Measurements from ENCODE around the gene ARHGEF4.
A peak's percentile ranks its signal among the peaks of the same experiment; 100 is the strongest.

Gene ARHGEF4

GRCh38 chr2:130818809-130819208 lies 17.9 kb upstream of the ARHGEF4 start:
- DNase-seq (ENCODE audit: low read depth in 3 of 3): no peak

- no peak for DNase-seq (ENCODE audit: low read depth in 3 of 3)
These were observed 17.5 kb upstream of the ARHGEF4 start for GRCh38 chr2:130819226-130819607.

- DNase-seq (ENCODE audit: low read depth in 3 of 3): no peak
These were observed 17.0 kb upstream of the ARHGEF4 start for GRCh38 chr2:130819608-130820278.

GRCh38 chr2:130820279-130820861 lies 16.3 kb upstream of the ARHGEF4 start:
- no peak for DNase-seq (ENCODE audit: low read depth in 3 of 3)

- no peak for DNase-seq (ENCODE audit: low read depth in 3 of 3)
These were observed 14.8 kb upstream of the ARHGEF4 start for GRCh38 chr2:130821867-130822266.

GRCh38 chr2:130822766-130823165 lies 13.9 kb upstream of the ARHGEF4 start:
- DNase-seq (ENCODE audit: low read depth in 3 of 3): no peak

GRCh38 chr2:130823171-130823885 lies 13.4 kb upstream of the ARHGEF4 start:
- no peak for DNase-seq (ENCODE audit: low read depth in 3 of 3)

GRCh38 chr2:130823886-130824491 lies 12.7 kb upstream of the ARHGEF4 start:
- DNase-seq (ENCODE audit: low read depth in 3 of 3): peak in 1 of 3 experiments; percentile 13

- DNase-seq (ENCODE audit: low read depth in 3 of 3): peak; percentile 54 to 74 (median 58)
These were observed 12.1 kb upstream of the ARHGEF4 start for GRCh38 chr2:130824492-130825061.

- no peak for DNase-seq (ENCODE audit: low read depth in 3 of 3)
These were observed 11.3 kb upstream of the ARHGEF4 start for GRCh38 chr2:130825231-130825965.

GRCh38 chr2:130825966-130826253 lies 10.8 kb upstream of the ARHGEF4 start:
- no peak for DNase-seq (ENCODE audit: low read depth in 3 of 3)

GRCh38 chr2:130826419-130826818 lies 10.3 kb upstream of the ARHGEF4 start:
- DNase-seq (ENCODE audit: low read depth in 3 of 3): no peak

- DNase-seq (ENCODE audit: low read depth in 3 of 3): no peak
These were observed 9.8 kb upstream of the ARHGEF4 start for GRCh38 chr2:130826821-130827501.

GRCh38 chr2:130827502-130828251 lies 9.0 kb upstream of the ARHGEF4 start:
- no peak for DNase-seq (ENCODE audit: low read depth in 3 of 3)

GRCh38 chr2:130828461-130828860 lies 8.3 kb upstream of the ARHGEF4 start:
- DNase-seq (ENCODE audit: low read depth in 3 of 3): no peak

GRCh38 chr2:130829015-130829414 lies 7.7 kb upstream of the ARHGEF4 start:
- DNase-seq (ENCODE audit: low read depth in 3 of 3): no peak

- no peak for DNase-seq (ENCODE audit: low read depth in 3 of 3)
These were observed 6.2 kb upstream of the ARHGEF4 start for GRCh38 chr2:130830538-130830937.

GRCh38 chr2:130831356-130831755 lies 5.4 kb upstream of the ARHGEF4 start:
- DNase-seq (ENCODE audit: low read depth in 3 of 3): no peak

- no peak for DNase-seq (ENCODE audit: low read depth in 3 of 3)
These were observed 4.3 kb upstream of the ARHGEF4 start for GRCh38 chr2:130832296-130832940.
